GM18498 (cell line): ENCODE measurements around the gene PAX3.
A peak's percentile ranks its signal among the peaks of the same experiment; 100 is the strongest.

Experiments
- ATAC-seq: cut with Tn5 transposase; IDR thresholded peaks from one replicate; pipeline ENCODE4 v1.9.1; 2021; ENCODE audit warnings: mild to moderate bottlenecking, moderate library complexity; ENCODE audit not compliant: unreplicated experiment

PAX3 gene

GRCh38 chr2:222311319-222311977 is 12.7 kb upstream of the PAX3 start:
- ATAC-seq: no peak

GRCh38 chr2:222310747-222311318 is 12.0 kb upstream of the PAX3 start:
- no peak for ATAC-seq

GRCh38 chr2:222309766-222310165 is 11.0 kb upstream of the PAX3 start:
- no peak for ATAC-seq

- ATAC-seq: no peak
These were observed 10.6 kb upstream of the PAX3 start for GRCh38 chr2:222309361-222309760.

GRCh38 chr2:222307978-222308730 is 9.4 kb upstream of the PAX3 start:
- ATAC-seq: no peak

GRCh38 chr2:222307143-222307756 is 8.5 kb upstream of the PAX3 start:
- ATAC-seq: peak; percentile 36

- ATAC-seq: peak; percentile 4
These were observed 7.8 kb upstream of the PAX3 start for GRCh38 chr2:222306393-222307142.

GRCh38 chr2:222305516-222306392 is 7.0 kb upstream of the PAX3 start:
- peak; percentile 40 for ATAC-seq

- ATAC-seq: no peak
These were observed 6.1 kb upstream of the PAX3 start for GRCh38 chr2:222304737-222305515.

- no peak for ATAC-seq
These were observed 5.3 kb upstream of the PAX3 start for GRCh38 chr2:222303828-222304736.

- ATAC-seq: no peak
These were observed 4.4 kb upstream of the PAX3 start for GRCh38 chr2:222303045-222303827.

- no peak for ATAC-seq
These were observed 3.6 kb upstream of the PAX3 start for GRCh38 chr2:222302178-222303018.

GRCh38 chr2:222301796-222302118 is 3.0 kb upstream of the PAX3 start:
- ATAC-seq: no peak

GRCh38 chr2:222301053-222301795 is 2.4 kb upstream of the PAX3 start:
- no peak for ATAC-seq

GRCh38 chr2:222300726-222301052 is 1.9 kb upstream of the PAX3 start:
- no peak for ATAC-seq
